H4 (cell line): ENCODE results near the gene WDR45. TPM values are rescaled to one million over a fixed set of nuclear protein-coding genes. Genes with fewer than 3 reads are reported as not detected.

ENCODE experiments used
- DNase-seq: peaks from one replicate; pipeline ENCODE4 v3.0.0-alpha.2; 2015; ENCODE audit warnings: low spot score
- total RNA-seq: library from RNA; depleted of rRNA; stranded (reverse); fragments of >200 nt; shearing (Covaris generic); gene quantifications from 2 replicates; pipeline ENCODE4 v1.2.3, GENCODE V29; 2014; rRNA removed

WDR45 gene
- total RNA-seq, 1 experiment from 2014 or later = 57.6 TPM

DNA sequence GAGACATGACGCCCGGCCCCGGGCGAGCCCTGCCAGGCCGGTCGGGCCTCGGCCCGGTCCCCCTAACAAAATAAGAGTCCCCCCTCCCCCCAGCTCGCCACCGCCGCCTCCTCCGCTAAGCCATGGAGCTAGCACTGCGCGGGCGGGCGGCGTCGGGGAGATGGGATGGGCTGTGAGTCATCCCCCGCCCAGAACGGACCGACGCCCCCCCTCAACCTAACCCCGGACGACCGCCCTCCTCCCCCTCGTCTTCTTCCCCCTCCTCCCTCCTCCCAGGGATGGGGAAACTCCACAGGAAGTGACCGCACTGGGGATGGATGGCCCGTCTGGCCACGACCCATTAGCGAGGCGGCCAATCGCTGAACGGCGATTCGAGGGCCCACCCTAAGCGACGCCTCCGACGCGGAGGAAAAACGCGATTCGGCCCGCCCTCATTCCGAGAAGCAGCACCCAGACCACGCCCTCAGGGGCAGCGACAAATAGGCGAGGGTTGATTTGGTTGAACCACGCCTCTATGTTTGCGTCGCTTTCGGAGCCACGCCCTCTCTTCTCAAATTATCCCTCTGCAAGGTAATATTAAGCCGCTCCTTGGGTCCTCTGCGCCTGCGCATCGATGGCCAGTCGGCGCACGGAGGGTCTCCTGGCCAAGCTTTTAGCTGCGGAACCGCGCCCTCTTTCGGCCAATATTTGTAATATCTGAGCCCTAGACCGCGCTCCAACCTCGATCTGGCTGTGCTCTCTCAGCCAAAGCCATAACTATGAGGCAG, 36.3 kb downstream of the WDR45 start, which contains the start of gene TFE3:
Gene TFE3, minus strand, starts transcription at position 138 of the 767 bp plus-strand sequence. Its CDS starts 131 bp downstream, at position 7.
- peak; percentile 99 for DNase-seq

DNA sequence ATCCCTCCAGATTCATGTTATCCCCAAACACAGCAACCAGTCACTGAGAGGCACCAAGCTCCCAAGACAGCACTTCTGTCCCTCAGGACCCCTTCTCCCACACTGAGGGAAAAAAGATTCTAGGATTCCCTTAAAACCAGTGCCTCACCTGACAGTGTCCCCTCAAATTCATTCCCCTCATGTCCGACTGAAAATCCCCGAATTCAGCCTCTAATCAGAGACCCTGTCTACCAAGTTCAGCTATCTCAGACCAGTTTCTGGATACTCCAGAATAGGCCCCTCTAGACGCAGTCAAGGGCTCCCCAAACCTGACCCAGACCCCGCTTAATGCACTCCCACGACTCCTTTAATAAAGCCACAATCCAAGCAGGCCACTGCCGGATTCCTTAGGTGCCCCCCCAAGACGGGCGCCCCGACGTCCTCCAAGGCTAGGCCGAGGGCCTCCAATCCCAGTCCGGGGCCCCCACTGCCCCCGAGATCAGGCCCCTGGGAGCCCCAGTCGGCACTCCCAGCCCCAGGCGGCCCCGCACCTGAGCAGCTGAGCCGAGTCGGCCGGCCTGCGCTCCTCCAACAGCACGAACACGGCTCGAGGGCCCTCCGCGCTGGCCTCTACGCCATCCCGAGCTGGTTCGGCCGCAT, 37.0 kb downstream of the WDR45 start:
- no peak for DNase-seq

DNA sequence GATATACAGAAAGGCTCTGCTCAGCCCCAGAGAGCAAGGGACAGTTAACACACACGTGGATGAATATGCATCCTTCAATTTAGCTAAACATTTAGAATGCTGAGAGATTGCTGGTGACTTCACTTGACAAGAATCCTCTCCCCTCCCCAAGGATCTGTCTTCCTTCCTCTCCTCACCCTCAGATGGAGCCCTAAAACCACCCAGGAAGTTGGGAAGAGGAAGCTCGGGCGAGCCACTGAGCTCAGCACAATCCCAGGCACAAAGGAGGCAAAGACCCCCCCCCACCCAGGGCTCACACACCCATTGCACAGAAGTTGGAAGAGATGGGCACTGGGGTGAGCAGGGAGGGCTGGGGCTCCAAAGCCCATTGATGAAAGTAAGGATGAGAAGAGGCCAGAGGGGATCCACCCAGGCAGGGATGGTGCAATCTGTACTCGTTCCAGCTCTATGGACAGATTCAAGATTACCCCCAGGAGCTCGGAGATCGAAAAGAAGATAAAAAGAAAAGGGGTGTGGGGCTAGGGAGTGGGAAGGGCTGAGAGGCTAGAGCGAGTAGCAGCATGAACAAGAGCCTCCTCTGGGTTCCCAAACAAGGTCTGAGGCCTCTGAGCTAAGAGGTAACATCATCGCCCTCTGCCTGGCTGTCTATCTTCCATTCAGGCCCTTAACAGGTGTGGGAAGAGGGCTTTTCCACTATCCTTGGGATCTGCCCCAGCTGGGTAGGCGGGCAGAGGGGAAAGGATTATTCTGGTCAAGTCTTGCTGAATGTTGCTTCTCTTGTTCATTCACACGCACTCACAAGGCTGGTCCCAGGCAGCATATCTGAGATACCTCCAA, 37.7 kb downstream of the WDR45 start:
- DNase-seq = peak; percentile 33

DNA sequence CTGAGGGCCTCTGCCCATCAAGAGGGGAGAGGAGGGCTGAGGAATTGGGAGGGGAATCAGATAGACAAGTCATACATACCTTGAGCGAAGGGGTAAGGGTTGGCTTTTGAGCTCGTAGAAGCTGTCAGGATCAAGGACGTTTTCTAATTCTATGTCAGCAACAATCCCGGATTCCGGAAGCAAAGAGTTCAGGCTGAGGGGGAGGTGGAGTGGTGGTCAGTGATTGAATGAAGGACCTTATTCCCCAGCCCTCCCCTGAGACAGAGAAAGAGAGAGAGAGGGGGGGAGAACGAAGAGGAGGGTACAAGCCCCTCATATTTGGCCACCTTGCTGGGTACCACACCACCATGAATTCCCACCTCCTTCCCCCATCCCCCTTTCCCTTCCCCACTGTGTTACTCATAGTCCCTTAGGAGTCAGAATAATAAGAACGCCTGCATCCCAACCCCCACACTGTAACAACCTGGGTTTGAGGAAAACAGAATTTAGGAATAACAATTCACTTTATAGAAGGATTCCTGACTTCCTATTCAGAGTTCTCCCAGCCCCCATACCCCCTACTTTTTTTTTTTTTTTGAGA, 39.2 kb downstream of the WDR45 start:
- no peak for DNase-seq

DNA sequence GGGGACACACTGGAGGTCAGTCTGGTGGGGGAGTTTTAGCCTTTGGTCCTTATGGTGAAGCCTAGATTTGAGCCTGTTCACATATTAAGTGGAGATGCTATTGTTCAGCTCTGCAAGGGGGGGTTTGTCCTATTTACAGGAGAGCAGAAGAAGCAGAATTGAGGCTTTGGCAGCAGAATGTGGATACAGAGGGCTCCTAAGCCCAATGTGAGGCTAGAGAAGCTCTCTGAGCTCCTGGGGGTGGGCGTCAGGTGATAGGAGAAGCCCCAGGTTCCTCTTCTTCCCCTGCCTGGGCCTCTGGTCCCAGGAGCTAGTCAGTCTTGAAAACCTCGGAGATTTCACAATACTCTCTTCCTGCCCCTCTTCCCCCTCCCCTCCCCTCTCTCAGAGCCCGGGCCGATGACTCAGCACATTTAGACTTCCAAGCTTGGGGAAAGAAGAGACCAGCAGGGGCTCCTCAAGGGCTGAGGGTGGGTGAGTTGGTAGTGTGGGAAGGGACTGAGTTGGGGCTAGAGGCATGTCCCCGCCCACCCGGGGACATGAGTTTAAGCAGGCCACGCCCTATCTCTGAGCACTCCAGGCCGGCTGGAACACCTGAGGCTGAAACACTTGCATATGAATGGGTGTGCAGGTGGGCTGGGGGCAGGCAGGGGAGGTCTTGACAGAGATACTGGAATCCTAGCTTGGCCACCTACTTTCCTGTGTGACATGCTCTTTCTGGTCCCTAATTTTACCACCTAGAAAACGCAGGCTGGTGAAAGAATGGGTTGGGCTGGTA, 39.9 kb downstream of the WDR45 start:
- DNase-seq = peak; percentile 95

DNA sequence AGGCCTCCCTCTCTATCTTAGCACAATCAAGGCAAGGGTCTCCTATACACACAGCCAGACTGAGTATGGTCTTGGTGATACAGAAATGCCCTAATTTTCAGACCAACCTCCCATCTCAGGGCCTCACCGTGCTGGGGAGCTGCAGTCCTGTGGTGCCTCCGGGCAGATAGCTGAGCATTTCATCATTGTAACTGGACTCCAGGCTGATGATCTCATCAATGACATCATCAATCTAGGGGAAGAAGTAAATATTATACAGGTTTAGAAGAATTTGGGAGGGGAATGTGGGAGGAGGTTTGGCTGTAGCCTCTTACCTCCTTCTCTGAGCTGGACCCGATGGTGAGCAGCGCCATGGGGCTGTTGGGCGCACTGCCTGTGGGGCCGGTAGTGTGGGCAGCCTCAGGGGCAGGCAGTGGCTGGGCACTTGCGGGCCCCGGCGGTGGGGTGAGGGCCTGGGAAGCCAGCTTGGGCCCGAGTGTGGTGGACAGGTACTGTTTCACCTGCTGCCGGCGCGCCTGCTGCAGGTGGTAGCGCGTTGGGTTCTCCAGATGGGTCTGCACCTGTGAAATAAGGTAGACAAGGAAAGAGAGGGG, 41.7 kb downstream of the WDR45 start:
- peak; percentile 35 for DNase-seq

DNA sequence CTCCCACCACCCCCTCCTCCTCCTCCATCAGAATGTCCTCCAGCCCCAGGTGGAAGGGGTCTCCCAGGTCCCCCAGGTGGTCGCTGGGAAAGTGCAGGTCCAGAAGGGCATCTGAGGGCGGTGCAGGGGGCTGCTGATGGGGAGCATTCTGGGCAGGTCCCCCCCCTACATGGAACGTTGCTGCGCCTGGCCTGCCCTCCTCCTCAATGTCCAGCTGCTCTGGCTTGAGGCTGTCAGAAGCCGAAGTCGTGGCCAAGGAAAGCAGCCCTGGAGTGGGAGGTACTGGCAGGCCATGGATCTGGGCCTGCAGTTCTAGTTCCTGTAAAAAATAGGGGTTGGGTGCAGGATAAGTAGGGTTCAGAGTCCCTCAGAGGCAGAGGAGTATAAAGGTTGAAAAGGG, 49.4 kb downstream of the WDR45 start:
- no peak for DNase-seq

DNA sequence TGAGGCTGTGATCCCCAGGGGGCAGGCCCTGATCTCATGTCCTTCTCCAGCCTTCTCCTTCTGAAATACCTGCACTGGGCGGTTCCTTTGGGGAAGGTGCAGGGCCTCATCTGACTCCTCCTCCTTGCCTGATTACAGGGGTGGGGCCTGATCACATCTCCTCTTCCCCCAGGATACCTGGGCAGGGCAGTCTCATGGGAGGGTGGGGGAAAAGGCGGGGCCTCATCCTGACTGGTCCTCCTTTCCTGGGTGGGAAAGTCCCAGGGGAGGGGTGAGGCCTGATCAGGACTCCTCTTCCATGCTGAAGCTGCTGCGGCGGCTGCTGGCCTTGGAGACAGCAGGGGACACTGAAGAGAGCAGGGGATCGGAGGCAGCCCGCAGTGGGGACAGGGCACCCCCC, 49.8 kb downstream of the WDR45 start:
- no peak for DNase-seq

Other genes with a start within 250 kb of the WDR45 start
- gene PCSK1N, start 244.3 kb downstream of the WDR45 start, total RNA-seq = 9.9 and 16.0 TPM in 2 replicates
- gene TIMM17B, start 182.1 kb downstream of the WDR45 start, total RNA-seq = 59.1 and 61.2 TPM in 2 replicates
- 53.0 and 61.4 TPM in 2 replicates for gene PQBP1, start 182.0 kb downstream of the WDR45 start, total RNA-seq
- gene SLC35A2, start 168.2 kb downstream of the WDR45 start, total RNA-seq = 23.2 and 32.8 TPM in 2 replicates
- 10.8 and 11.9 TPM in 2 replicates for gene PIM2, start 160.9 kb downstream of the WDR45 start, total RNA-seq
- 22.3 and 34.2 TPM in 2 replicates for gene OTUD5, start 122.3 kb downstream of the WDR45 start, total RNA-seq
- gene KCND1, start 108.0 kb downstream of the WDR45 start, total RNA-seq = 0.12 TPM in 1 of 2 replicates, not detected in the other
- gene GRIPAP1, start 77.6 kb downstream of the WDR45 start, total RNA-seq = 15.3 and 15.9 TPM in 2 replicates
- gene TFE3, start 36.5 kb downstream of the WDR45 start, total RNA-seq = 23.7 and 47.1 TPM in 2 replicates
- 0.08 and 0.31 TPM in 2 replicates for gene CCDC120, start 20.9 kb downstream of the WDR45 start, total RNA-seq
- gene PRAF2, start 5.9 kb downstream of the WDR45 start, total RNA-seq = 12.5 and 18.2 TPM in 2 replicates
- 18.1 and 24.6 TPM in 2 replicates for gene GPKOW, start 43.8 kb upstream of the WDR45 start, total RNA-seq
- 0.48 and 2.3 TPM in 2 replicates for gene MAGIX, start 82.9 kb upstream of the WDR45 start, total RNA-seq
- 94.5 and 137 TPM in 2 replicates for gene PLP2, start 92.0 kb upstream of the WDR45 start, total RNA-seq
- gene PRICKLE3, start 106.5 kb upstream of the WDR45 start, total RNA-seq = 2.5 and 6.8 TPM in 2 replicates
- gene SYP, start 120.3 kb upstream of the WDR45 start, total RNA-seq = 0.19 TPM in 1 of 2 replicates, not detected in the other
- gene CACNA1F, start 153.5 kb upstream of the WDR45 start, total RNA-seq = not detected in 2 replicates
- gene CCDC22, start 155.6 kb upstream of the WDR45 start, total RNA-seq = 9.2 and 11.3 TPM in 2 replicates
- not detected in 2 replicates for gene FOXP3, start 184.8 kb upstream of the WDR45 start, total RNA-seq
- gene PPP1R3F, start 189.9 kb upstream of the WDR45 start, total RNA-seq = 8.2 and 10.5 TPM in 2 replicates
- gene GAGE10, start 223.8 kb upstream of the WDR45 start, total RNA-seq = not detected in 2 replicates
- gene GAGE12J, start 242.2 kb upstream of the WDR45 start, total RNA-seq = not detected in 2 replicates